Germinal center (tissue), 1 donor: ENCODE results near the gene CD4.
"Not testable (repeated sequence)": the region's sequence is repeated elsewhere in the genome, so short reads cannot be mapped to it uniquely, and the experiment has no call there.

Experiments used
- DNase-seq: peaks from one replicate; pipeline ENCODE4 v3.0.0; 2012; ENCODE audit warnings: mixed read lengths, low spot score

Gene CD4

DNA sequence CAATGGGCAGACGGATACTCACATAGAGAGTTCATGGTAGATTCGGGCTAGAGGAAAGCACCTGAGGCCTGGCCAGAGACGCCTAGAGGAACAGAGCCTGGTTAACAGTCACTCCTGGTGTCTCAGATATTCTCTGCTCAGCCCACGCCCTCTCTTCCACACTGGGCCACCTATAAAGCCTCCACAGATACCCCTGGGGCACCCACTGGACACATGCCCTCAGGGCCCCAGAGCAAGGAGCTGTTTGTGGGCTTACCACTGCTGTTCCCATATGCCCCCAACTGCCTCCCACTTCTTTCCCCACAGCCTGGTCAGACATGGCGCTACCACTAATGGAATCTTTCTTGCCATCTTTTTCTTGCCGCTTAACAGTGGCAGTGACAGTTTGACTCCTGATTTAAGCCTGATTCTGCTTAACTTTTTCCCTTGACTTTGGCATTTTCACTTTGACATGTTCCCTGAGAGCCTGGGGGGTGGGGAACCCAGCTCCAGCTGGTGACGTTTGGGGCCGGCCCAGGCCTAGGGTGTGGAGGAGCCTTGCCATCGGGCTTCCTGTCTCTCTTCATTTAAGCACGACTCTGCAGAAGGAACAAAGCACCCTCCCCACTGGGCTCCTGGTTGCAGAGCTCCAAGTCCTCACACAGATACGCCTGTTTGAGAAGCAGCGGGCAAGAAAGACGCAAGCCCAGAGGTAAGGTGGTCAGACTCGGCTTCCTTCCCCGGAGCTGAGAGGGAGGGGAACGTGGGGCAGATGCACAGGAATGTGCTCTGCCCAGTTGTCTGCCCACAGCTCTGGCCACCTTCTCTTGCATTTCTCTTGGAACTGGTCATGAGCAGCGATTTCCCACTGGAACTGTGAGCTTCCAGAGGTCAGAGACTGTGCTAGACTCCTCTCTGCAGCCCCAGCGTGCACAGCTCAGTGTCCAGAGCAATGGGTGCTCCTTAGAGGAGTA is at the start of gene CD4:
Gene CD4, plus strand, starts transcription at position 557 of the 953 bp plus-strand sequence. CDS start 10,611 bp downstream, outside the sequence.
- DNase-seq: no peak

DNA sequence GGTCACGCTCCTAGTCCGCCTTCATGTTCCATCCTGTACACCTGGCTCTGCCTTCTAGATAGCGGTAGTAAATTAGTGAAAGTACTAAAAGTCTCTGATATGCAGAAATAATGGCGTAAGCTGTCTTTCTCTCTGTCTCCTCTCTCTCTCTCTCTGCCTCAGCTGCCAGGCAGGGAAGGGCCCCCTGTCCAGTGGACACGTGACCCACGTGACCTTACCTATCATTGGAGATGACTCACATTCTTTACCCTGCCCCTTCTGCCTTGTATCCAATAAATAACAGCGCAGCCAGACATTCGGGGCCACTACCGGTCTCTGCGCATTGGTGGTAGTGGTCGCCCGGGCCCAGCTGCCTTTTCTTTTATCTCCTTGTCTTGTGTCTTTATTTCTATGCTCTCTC is 47.2 kb upstream of the CD4 start:
- DNase-seq: not testable (repeated sequence)

DNA sequence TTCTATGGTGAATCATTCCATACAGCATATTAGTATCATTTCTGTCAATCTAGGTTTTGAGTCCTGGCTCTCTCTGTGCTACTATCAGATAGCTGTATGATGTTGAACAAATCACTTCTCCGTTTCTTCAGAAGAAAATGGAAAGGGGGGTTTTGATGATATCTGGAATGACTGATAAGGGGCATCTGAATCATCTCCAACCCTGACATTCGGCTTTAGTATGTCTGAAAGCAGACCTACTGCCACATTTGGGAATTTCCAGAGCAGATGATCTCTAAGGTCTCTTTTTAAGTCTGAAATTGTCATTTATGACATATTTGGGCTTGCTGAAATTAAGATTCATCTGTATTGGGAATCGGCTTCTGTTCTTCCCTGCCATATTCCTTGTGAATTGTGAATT is 46.5 kb upstream of the CD4 start:
- DNase-seq: no peak

DNA sequence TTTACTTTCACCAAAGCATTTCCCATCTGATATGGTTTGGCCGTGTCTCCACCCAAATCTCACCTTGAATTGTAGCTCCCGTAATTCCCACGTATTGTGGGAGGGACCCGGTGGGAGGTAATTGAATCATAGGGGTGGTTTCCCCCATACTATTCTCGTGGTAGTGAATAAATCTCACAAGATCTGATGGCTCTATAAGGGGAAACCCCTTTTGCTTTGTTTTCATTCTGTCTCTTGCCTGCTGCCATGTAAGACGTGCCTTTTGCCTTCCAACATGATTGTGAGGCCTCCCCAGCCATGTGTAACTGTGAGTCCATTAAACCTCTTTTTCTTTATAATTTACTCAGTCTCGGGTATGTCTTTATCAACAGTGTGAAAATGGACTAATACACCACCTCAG is 46.0 kb upstream of the CD4 start:
- not testable (repeated sequence) for DNase-seq

DNA sequence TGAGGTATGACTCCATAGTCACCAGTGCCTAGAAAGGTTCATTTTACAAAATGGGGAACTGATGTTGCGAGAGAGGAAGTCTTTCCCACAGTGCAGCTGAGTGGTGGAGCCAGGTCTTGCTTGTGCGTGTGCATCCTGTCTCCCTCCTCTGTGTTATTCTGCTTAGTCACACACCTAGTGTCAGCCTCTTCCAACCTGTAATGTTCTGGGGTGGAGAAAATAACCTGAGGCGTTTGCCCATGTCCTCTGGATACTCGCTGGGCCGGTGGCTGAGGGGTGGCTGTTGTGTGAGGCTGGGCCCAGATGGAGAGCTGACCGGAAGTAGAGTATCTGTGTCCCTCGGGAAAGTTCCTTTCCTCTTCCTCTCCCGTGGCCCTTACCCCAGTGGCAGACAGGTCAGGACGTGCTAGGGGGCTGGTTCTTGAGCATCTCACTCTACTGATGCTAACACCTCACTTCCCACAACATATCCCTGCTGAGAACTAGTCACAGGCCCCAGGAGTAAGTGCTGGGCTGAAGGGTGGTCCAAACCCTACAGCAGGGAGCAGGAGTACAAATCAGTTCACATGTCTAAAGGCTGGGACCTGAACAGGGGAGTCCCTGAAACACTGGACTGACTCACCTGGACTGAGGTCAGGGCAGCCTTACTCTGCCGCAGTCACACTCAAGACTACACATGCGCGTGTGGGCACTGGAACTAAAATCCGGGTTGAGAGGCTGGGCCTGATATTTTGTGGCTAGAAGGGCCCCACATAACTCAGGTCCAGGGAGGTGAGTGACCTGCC is 43.4 kb upstream of the CD4 start:
- DNase-seq: peak; percentile 66

DNA sequence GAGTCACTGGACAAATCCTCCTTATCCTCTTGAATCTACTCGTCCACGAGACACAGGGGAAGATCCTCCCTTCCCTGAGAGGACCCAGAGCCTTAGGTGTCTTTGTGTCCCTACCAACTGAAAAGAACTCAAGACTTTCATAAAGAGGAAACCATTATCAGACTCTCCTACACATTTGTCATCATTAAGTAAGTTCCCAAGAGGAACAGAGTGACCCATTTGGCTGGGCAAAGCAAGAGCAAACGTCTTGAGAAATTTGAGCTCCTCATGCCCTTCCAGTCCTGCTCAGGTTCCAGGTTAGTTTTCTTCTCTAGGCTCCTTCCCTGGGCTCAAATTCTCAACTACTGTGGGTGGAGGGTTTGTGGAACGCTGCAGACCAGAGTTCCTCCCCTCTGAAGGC is 42.1 kb upstream of the CD4 start:
- DNase-seq: no peak

DNA sequence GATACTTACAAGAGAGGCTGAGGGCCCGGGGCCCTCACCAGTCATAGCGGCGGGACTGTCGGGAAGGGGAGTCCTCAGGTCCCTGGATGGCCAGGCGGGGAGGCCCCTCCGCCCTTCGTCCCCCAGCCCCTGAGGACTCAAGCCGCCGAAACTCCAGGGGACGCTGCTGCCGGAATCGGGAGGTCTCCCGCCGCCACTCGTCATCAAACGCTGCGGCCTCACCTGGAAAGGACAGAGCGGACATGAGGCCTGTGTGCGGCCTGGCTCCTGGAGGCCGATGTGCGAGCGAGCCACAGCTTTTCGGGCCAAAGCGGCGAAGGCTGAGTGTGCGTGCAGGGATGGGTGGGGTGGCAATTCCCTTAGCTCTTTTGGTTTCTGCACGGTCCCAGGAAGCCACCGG is 40.6 kb upstream of the CD4 start:
- DNase-seq: no peak

DNA sequence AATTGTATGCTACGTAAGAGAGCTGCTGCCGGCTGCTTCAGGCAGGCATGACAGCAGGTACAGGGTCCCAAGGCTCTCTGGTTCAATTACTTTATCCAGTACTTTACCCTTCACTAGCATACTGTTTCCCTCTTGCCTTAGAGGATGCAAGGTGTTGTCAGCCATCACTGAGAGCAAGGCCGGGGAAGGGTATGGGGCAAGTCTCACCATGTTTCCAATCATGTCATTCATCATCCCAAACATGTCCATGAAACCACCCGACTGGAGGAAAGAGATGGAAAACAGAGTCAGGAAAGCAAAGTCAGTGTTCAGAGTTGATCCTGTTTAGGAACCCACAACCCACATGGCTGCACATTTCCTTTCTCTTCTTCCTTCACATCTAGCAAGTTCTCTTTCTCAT is 38.8 kb upstream of the CD4 start:
- DNase-seq: no peak

DNA sequence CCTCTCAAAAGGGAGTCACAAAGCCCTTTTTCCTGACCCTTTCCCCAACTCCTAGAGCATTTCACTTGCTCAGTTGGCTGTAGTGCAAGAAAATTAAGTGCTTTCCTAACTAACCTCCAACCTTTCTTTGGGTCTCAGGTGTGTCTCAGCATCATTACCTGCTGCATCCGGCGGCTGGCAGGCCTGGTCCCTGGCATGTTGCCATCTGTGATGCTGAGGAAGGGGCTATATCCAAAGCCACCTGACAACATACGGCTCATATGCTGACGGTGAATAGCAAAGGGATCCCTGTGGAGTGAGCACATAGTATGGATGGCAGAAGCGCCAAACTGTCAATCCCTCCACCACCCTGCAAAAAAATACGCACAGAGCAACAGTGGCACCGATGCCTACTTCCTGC is 37.6 kb upstream of the CD4 start:
- DNase-seq: no peak

DNA sequence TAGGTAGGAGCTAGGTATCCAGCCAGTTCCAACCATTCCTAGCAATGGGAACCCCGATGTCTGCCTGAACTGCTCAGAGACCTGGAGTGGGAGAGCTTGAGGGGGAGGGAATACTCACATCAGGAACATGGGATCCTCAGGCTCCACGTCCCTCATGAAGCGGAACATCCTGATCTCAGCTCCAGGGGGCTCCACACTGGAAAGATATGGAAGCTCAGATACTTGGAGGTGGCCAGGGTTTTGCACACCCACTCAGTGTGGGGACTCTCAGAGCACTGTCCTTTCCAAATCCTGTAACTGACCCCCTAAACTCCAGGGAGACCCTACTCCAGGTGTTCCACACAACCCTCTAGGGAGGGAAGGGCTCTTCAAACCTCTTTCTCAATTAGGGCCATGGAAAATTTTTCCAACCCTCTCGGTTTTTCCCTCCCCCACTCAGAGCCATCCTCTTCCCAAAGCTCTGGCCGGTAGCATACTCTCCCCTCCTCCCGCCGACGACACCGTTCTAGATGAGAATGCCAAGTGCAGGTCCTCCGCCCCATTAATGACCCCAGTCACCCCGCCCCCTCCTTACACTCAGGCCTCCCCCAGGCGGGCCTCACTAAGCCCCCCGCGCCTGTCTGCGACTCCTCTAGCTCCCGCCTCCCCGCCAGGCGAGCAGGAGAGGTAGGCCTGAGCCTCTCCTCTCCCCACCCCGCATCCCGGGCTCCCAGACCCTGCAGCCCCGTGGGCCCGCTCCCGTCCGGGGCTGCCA is 37.0 kb upstream of the CD4 start:
- no peak for DNase-seq

DNA sequence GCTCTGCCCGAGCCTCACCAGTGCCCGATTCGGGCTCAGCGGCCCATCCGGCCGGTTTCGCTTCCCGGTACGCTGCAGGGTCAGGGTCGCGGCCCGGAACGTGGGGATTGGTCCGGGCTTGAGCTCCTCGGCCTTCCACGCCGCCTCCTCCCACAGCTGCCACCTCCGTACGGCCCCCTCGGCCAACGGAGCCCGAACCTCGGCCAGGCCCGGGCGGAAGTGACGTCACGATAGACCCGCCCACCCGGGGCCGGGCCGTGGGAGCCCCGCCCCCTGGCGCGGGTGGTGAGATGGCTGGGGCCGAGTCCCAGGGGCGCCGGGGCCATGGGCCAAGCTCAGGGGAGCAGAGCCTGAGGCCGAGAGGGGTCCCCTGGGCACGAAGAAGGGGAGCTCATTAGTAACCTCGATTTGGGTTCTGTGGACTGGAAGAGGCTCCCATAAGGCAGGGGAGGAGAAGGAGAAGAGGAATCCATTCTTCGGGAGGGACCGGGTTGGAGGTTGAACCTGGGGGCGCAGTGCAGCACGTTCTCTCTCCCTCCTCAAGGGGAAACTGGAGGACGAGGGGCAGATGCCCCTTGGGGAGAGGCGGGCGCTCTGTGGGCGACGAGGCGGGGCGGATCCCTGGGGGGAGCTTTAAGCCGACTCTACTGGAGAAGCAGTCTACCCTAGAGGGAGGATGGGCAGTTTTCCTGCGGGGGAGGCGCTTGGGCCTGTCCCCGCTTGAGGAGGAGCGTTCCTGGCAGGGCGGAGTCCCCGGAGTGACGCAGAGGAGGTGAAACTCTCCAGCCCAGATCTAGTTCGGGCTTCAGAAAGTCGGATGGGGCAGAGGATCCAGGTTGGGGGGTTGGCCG is 36.2 kb upstream of the CD4 start, which contains the start of gene MLF2:
Gene MLF2, minus strand, starts transcription at position 221 of the 851 bp plus-strand sequence. CDS start 807 bp downstream, outside the sequence.
- DNase-seq: peak; percentile 98

DNA sequence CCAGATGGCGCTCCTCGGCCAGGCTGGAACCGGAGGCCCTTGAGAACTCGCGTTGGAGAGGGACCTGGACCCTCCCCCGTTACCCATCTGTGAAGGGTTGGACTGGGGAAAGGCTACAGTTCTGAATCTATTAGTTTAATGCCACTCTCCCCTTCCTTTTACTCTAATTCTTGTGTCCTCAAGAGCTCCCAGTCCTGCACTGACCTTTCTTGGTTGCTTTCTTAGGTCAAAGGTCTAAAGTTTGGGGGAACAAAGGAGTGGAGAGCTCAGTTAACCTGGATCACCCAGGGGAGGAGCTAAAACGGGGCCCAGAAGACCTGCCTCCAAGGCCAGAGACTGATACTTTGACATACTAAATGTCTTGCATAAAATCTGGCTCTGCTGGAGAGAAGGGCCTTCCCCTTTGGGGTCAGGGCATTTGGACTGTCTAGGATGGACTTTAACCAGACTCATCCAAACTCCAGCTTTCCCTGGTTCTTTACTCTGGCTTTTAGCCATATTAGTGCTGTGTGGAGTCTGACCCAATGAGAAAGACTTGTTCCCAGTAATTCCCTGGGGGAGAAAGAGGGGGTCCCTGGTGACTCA is 35.5 kb upstream of the CD4 start:
- DNase-seq: no peak

DNA sequence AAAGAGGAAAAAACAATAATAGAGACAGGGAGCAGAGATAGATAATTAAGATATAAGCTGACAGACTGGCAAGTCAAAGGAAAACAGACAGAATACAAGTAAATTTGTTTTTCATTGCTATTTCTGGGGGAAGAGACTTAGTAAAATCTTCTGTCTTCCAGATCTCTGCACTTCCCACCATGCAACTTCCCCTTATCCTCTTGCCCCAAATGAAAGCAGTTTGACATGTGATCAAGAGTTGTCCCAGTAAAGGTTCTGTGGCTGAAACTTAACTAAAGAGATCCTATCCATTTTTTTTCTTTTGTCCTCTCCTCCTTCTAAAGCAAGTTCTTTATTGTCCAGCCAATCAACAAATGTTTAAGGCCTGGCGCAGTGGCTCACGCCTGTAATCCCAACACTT is 34.9 kb upstream of the CD4 start:
- DNase-seq: no peak

DNA sequence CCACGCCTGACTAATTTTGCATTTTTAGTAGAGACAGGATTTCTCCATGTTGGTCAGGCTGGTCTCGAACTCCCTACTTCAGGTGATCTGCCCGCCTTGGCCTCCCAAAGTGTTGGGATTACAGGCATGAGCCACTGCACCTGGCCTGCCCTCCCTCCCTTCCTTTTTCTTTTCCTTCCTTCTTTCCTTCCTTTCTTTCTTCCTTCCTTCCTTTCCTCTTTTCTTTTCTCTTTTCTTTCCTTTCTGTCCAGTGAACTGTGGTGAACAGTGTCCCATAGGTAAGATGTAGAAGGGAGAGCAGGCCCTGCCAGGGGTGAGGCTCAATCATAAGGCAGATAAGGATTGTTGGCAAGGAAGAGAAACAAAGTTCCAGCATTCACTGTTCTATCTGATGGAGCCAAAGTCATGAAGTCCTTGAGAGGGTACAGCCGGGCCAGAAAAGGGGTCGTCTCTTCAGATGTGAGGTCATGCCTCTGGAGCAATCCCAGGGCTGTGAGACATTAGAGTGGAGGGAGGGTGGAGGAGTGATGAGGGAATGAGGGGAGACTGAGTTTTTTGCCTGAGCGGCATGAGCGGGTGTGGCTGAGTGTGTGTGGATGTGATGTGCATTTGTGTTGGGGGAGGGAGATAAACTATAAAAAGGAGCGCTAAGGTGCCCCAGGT is 32.2 kb upstream of the CD4 start:
- DNase-seq: no peak

DNA sequence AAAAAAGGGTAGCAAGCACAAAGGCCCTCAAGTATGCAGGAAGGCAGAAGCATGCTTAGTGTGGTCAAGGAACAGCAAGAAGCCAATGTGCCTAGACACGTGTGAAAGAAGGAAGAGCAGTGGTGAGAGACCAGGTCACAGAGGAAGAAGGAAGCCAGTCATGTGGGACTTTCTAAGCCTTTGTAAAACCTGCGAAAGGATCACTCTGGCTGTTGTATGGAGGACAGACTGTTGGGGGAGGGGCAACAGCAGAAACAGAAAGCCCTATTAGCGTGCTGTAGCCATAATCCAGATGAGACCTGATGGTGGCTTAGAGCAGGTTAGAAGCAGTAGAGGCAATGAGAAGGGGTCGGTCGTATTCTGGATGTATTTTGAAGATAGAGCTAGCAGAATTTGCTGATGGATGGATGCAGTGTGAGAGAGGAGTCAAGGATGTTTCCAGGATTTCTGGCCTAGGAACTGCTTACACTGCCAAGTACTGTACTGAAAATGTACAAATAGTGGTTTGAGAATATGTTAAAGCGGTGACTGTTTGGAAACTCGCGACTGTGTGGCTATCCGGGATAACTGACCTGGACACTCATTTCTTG is 30.7 kb upstream of the CD4 start:
- no peak for DNase-seq

DNA sequence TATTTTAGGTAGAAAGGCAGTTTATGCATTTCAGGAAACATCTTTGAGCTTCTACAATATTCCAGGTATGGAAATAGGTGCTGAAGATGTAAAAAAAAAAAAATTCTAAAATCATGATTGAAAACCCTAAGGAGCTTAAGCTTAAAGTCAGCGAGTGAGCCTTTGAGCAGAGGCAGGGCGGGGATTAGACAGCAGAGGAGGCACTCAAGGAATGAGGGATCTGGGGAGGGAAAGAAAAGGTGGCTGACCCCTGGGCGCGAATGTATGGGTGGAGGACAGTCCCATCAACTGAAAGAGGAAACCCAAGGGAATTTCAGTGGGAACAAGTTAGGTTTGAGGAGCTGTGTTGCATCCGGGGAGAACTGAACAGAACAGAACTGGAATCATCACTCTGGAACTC is 29.6 kb upstream of the CD4 start:
- DNase-seq: no peak

DNA sequence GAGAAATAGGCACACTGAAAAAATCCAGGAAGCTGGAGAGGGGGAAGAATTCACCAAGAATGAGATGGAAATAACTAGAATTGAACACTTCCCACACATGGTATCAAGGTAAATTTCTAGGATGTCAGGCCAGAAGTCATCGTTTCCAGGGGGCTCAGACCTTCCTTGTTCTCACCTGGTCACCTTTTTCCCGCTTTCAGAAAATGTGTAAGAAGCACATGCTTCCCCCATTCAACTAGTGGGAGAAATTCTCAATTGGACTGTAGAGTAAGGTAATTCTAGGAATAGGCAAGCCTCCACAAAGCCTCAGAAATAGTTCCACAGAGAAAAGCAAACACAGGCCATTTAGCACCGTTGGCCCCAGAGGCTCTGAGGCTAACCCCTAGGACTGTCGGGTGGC is 25.9 kb upstream of the CD4 start:
- DNase-seq: no peak

DNA sequence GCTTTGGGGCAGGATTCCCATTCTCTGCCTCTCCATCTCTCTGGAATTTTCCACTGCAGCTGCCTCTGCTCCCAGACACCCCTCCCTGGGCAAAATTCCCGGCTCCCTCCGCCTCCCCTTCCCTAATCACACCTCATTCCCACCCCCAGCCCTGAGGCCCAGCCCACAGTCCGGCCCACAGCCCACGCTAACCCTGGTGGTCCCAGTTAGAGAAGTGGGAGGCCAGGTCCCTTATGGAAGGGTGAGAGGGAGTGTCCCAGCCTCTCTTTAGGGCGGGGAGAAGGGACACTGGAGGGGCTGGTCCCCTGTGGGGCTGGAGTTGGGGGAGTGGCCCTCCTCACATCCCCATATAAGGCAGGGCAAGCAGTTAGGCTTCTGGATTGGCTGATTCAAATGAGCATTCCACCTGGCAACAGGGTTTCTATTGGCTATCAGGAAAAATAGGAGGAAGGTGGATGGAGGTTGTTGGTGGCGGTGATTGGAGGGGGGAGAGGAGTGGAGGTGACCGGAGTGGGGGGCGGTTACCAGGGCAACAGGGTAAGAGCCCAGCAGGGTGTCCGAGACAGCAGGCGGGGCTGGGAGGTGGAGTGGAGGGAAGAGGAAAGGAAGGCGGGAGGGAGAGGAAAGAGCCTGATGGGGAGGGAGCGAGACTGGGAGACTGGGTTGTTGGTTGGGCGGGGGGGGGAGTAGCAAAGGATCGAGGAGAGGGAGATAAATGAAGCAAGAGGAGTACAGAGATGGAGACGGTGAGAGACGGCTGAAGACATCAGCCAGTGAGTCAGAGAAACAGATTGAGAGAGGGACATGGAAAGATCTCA is 25.1 kb upstream of the CD4 start:
- peak; percentile 97 for DNase-seq

DNA sequence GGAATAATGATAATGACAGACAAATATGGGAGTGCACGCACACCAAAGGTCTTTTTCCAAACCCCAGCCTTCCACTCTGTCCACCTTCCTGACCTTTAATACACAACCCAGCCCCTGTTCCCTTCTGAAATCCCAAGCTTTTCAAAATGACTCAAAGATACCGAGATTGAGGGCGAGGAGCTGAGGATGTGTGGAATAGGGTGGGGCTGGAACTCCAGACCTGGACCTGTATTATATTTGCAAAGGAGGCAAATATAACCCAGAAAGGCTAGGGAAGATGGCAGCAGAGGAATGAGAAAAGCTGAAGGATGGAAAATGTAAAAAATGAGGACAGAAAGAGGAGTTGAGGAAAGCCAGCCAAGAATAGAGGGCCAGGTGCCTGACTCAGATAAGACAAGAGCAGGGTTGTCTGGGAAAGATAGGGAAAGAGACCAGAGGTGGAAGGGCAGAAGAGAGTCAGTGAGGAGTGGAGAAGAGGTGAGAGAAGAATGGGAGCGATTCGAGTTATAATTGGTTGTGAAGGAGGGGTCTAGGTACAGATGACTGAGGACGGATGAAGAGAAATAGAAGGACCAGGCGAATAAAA is 24.2 kb upstream of the CD4 start:
- DNase-seq: no peak
